Endothelial cell of umbilical vein (primary cell): Measurements from ENCODE around the gene RAB3D.

Experiments used
- JUN ChIP-seq: IDR thresholded peaks from 2 replicates; pipeline ENCODE4 v1.6.1; 2011; ENCODE audit warnings: borderline replicate concordance, low read depth; ENCODE audit not compliant: insufficient read length, insufficient read depth
- MYC ChIP-seq: IDR thresholded peaks from one replicate; pipeline ENCODE4 v1.6.1; 2011; ENCODE audit warnings: mild to moderate bottlenecking, low read depth, low read length

- TF ChIP-seq JUN (no peak), MYC (no peak)
These were observed 34.5 kb downstream of the RAB3D start for GRCh38 chr19:11304936-11305335.
